Stomach smooth muscle (tissue), 2 donors: ENCODE results near the gene C8G.

ENCODE experiments used
- H3K27ac ChIP-seq: one replicate; pipeline ENCODE4 v1.7.0; 2013; ENCODE audit warnings: mild to moderate bottlenecking, low read length, inconsistent platforms
- H3K27me3 ChIP-seq, 2 donors: one replicate each; pipeline ENCODE4 v1.7.0; 2013; ENCODE audit warnings: low read length in 2 of 2; ENCODE audit not compliant: insufficient read depth in 2 of 2, control insufficient read depth in 1 of 2
- H3K36me3 ChIP-seq, 2 donors: one replicate each; pipeline ENCODE4 v1.7.0; 2013; ENCODE audit warnings: low read length in 2 of 2; ENCODE audit not compliant: control insufficient read depth in 2 of 2, insufficient read depth in 2 of 2
- H3K4me1 ChIP-seq: one replicate; pipeline ENCODE4 v1.7.0; 2013; ENCODE audit warnings: low read length; ENCODE audit not compliant: control insufficient read depth, insufficient read depth
- H3K4me3 ChIP-seq, 2 donors: one replicate each; pipeline ENCODE4 v1.7.0; 2013; ENCODE audit warnings: low read length in 2 of 2
- H3K9ac ChIP-seq, 2 donors: one replicate each; pipeline ENCODE4 v1.7.0; 2013; ENCODE audit warnings: low read length in 2 of 2, mild to moderate bottlenecking in 1 of 2
- H3K9me3 ChIP-seq, 2 donors: one replicate each; pipeline ENCODE4 v1.7.0; 2013; ENCODE audit warnings: low read length in 2 of 2; ENCODE audit not compliant: control insufficient read depth in 2 of 2
- donor health status: healthy.
- donor health status: Pancreatic carcinoma.

The C8G gene

DNA sequence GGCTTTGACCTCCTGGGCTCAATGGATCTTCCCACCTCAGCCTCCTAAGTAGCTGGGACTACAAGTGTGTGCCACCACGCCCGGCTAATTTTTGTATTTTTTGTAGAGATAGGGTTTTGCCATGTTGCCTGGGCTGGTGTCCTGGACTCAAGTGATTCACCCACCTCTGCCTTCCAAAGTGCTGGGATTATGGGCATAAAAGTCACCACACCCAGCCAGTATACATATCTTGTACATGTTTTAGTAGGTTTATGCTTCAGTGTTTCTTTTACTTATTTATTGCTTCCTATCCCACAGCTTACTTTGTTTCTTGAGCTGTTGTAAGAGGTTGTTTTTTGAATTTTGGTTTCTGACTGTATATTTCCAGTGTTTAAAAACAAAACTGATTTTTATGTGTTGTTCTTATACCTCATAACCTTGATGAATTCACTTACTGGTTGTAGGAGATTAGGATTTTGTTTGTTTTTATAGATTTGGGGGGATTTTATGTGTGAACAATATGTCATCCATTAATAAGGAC is 13.4 kb upstream of the C8G start:
- no peak overlapping the region for H3K27ac ChIP-seq
- peaks cover 0 to 5% of the 10 kb centered on the region in 2 donors for H3K36me3 ChIP-seq
- peaks cover 3% of the 10 kb centered on the region for H3K4me1 ChIP-seq
- no peak overlapping the region for H3K9ac ChIP-seq
- H3K4me3 ChIP-seq: no peak overlapping the region
- no peaks in the 10 kb centered on the region for H3K27me3 ChIP-seq
- H3K9me3 ChIP-seq: no peaks in the 10 kb centered on the region

DNA sequence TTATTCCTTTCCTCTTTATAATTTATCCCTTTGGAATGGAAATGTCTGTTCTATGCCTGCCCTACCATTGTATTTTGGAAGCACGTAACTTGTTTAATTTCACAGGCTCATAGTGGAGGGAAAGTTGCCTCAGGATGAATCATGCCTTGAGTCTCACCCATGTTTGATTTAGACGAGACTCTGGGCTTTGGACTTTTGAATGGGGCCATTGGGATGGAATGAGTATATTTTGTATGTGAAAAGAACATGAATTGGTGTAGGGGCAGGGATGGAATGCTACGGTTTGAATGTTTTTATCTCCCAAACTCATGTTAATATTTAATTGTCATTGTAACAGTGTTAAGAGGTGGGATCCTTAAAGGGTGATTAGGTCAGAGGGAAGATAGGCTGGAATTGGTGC is 10.8 kb upstream of the C8G start:
- peaks cover 4% of the 10 kb centered on the region in 2 donors for H3K36me3 ChIP-seq
- no peak overlapping the region for H3K4me3 ChIP-seq
- H3K27me3 ChIP-seq: no peaks in the 10 kb centered on the region
- no peak overlapping the region for H3K9ac ChIP-seq
- H3K4me1 ChIP-seq: no peaks in the 10 kb centered on the region
- no peaks in the 10 kb centered on the region for H3K9me3 ChIP-seq
- no peak overlapping the region for H3K27ac ChIP-seq

DNA sequence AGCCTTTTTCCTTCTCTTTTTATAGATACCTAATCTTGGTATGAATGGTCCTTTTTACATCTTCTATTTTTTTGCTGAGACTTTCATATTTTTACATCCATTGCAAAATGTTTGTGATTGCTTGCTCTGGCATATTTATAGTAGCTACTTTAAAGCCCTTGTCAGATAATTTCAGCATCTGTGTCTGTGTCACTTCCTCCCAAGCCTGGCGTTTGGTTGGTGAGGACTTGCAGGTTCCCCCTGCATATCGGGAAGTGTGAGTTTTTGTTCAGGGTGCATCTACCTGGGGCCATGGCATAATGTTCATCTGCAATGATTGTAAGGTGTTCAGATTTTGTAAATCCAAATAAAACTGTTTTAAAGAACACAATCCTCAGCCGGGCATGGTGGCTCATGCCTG is 9.4 kb upstream of the C8G start:
- no peaks in the 10 kb centered on the region for H3K4me1 ChIP-seq
- H3K27ac ChIP-seq: no peak overlapping the region
- H3K4me3 ChIP-seq: no peak overlapping the region
- H3K9ac ChIP-seq: no peak overlapping the region
- peaks cover 12 to 16% of the 10 kb centered on the region in 2 donors for H3K36me3 ChIP-seq
- no peaks in the 10 kb centered on the region for H3K27me3 ChIP-seq
- H3K9me3 ChIP-seq: no peaks in the 10 kb centered on the region

DNA sequence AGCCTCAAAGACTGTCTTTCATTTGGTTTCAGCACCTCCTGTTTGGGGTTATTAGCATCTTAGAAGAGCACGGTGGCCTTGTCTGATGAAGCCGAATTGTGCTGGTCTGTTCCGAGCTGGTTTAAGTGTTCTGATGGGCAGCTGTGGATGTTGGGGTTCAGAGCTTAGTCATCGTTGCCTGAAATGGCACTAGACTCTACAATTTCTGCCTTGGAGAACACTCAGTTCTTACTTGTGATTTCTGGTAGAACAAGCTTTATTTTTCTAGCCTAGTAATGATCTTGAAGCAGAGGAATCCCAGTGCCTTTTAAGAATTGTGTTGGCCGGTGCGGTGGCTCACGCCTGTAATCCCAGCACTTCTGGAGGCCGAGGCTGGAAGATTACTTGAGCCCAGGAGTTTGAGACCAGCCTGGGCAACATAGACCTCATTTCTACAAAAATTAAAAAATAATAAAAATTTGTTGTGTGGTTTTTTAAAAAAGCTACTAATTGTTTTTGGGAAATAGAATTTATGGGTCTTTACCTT is 8.3 kb upstream of the C8G start:
- Histone ChIP-seq H3K27ac (no peak overlapping the region), H3K9ac (no peak overlapping the region), H3K9me3 (no peaks in the 10 kb centered on the region), H3K4me1 (no peaks in the 10 kb centered on the region), H3K27me3 (no peaks in the 10 kb centered on the region), H3K36me3 (peaks cover 19 to 26% of the 10 kb centered on the region in 2 donors), H3K4me3 (no peak overlapping the region)

DNA sequence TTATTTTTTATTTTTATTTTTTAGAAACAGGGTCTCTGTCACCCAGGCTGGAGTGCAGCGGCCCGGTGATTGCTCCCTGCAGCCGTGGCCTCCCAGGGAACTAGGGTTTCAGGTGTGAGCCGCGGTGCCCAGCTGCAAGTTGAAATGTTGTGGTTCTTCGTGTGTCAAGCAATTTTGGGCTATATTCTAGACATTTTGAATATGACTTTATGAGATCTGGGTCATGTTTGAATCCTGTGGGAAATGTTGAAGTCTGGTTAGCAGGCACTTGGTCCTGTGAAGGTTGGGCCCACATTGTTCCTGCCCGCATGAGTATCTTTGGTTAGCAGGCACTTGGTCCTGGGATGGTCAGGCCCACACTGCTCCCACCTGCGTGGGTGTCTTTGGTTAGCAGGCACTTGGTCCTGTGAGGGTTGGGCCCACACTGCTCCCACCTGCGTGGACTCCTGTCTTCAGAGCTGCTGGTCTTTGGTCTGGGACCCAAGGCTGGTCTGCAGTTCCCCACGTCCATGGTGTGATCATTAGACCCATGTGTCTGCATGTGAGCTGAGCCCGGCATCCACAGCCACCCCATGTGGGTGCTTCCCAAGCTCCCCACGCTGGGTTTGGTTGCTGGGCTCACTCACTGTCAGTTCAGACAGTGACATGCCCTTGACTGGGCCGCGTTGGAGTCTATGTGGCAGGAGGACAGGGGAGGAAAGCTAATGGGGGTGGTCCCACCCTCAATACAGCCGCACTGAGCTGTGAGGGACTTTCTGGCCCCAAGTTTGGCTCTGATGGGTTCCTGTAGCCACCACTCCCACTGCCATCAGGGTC is 7.6 kb upstream of the C8G start:
- no peaks in the 10 kb centered on the region for H3K9me3 ChIP-seq
- H3K27me3 ChIP-seq: no peaks in the 10 kb centered on the region
- H3K4me1 ChIP-seq: no peaks in the 10 kb centered on the region
- H3K36me3 ChIP-seq: peaks cover 22 to 33% of the 10 kb centered on the region in 2 donors
- no peak overlapping the region for H3K4me3 ChIP-seq
- H3K9ac ChIP-seq: no peak overlapping the region
- H3K27ac ChIP-seq: no peak overlapping the region

DNA sequence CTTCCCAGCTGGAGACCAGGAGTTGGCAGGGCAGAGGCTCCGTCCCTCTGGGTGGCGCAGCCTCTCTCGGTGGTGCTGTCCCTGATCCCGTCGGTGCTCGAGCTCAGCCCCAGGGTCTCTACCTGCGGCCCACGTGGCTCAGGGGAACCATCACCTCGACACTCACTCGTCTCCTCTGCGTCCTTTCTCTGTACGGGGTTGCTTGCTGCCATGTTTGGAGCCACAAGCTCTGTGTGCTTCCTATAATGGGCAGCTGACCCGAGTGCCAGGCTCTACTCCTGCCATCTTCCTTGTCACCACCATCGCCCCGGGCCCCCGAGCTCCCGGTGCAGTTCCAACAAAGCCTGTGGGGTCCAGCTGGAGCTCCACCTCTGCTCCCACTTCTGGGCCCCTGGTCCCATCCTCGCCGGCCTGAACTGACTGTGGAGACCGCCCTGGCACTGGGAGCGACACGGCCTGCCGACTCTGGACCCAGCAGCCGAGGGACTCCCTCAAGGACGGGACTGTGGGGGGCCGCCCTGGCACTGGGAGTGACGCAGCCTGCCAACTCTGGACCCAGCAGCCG is 5.5 kb upstream of the C8G start:
- Histone ChIP-seq H3K9me3 (no peaks in the 10 kb centered on the region), H3K36me3 (peaks cover 28 to 35% of the 10 kb centered on the region in 2 donors), H3K27me3 (no peaks in the 10 kb centered on the region), H3K4me1 (peaks cover 14% of the 10 kb centered on the region), H3K4me3 (no peak overlapping the region), H3K9ac (no peak overlapping the region), H3K27ac (no peak overlapping the region)

DNA sequence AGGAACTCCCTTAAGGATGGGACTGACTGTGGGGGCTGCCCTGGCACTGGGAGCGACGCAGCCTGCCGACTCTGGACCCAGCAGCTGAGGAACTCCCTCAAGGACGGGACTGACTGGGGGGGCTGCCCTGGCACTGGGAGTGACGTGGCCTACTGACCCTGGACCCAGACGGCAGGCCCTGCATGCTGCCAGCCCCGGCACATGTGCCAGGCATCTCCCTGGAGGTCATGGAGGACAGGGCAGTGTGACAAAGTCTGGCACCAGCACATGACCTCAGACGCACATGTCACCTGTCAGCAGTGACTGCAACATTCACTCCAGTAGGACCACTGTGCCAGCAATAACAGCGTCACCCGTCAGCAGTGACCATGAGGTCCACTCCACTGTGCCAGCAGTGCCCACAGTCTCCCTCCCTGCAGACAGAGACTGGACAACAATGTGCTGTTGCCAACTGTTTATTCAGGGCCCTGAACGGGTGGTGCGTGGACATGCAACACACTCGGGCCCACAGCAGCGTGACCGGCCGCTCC is 5.0 kb upstream of the C8G start:
- peaks cover 18% of the 10 kb centered on the region for H3K4me1 ChIP-seq
- H3K27me3 ChIP-seq: no peaks in the 10 kb centered on the region
- peaks cover 28 to 35% of the 10 kb centered on the region in 2 donors for H3K36me3 ChIP-seq
- no peak overlapping the region for H3K27ac ChIP-seq
- no peak overlapping the region for H3K4me3 ChIP-seq
- no peak overlapping the region for H3K9ac ChIP-seq
- no peaks in the 10 kb centered on the region for H3K9me3 ChIP-seq

DNA sequence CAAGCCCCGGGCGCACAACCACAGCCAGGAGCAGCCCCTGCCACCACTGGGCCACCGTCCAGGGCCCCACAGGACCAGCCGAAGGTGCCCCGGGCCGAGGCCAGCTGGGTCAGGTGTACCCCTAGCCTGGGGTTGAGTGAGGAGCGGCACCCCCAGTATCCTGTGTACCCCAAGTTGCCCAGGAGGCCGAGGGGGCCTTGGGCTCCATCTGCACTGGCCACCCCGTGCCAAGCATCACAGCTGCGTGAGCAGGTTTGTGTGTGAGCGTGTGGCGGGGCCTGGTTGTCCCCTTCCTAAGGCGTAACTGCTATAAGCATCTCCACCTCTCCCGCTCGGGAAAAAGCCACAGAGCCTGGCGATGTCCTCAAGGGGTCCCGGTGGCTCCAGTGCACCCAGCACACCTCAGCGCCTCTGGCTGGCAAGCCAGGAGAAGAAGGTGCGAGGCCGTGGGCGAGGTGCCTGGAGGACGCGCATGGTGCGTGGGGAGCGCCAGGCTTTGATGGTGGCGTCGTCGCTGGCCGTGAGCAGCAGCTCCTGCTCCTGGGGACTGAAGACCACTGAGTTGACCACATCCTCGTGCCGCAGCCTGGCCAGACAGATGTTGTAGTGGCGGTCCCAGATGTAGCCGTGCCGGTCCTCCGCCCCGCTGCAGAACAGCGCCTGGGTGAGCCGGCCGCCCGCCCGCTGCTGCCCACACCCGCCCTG is 4.4 kb upstream of the C8G start:
- Histone ChIP-seq H3K9ac (no peak overlapping the region), H3K36me3 (peaks cover 28 to 35% of the 10 kb centered on the region in 2 donors), H3K9me3 (no peaks in the 10 kb centered on the region), H3K4me1 (peaks cover 18% of the 10 kb centered on the region), H3K27me3 (no peaks in the 10 kb centered on the region), H3K27ac (no peak overlapping the region), H3K4me3 (no peak overlapping the region)

DNA sequence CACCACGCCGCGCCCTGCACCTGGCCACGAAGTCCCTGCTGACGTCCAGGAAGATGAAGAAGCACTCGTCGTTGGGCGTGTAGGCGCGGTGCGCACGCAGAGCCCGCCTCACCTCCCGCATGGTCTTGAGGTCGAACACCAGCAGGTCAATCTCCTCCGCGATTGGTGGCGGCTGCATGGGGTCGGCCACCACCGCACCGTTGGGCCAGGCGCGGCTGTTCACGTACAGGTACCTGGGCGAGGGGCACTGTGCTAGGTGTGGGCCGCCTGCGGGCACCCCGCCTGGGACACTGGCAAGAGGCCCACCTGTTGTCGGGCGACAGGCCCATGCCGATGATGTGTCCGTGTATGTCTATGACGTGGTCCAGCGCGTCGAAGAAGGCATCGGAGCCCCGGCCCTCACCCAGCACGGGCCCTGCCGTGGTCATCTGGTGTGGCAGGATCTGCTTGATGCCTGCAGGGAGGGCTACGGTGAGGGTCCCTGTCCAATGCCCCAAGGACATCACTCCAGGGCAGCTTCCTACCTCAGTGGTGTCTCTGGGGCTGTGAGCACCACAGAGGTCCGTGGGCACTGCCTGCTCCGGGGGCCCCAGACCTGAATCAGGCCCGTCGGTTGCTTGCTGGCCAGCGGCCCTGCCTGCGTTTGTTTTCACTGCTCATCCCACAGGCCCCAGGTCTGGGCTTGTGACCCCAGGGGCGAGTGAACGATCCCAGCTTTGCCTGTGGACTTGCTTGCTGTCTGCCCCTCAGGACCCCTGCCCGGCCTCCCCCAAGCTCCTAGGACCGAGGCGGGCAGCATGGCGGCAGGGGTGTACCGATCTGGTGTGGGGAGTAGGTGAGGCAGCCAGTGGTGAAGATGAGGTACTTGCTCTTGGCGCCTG is 3.6 kb upstream of the C8G start:
- Histone ChIP-seq H3K36me3 (peaks cover 28 to 35% of the 10 kb centered on the region in 2 donors), H3K4me3 (no peak overlapping the region), H3K27me3 (no peaks in the 10 kb centered on the region), H3K4me1 (peaks cover 18% of the 10 kb centered on the region), H3K27ac (no peak overlapping the region), H3K9ac (no peak overlapping the region), H3K9me3 (no peaks in the 10 kb centered on the region)
